ENCODE data around the gene ALDH1A1. TPM values are rescaled to one million over a fixed set of nuclear protein-coding genes. Genes with fewer than 3 reads are reported as not detected.

ALDH1A1 gene
- total and polyA plus RNA-seq, 2 of the 8 experiments (the other 6 are each of a cell fraction or from before 2014, with no cell fraction given): 0.50 to 0.82 TPM

GRCh38 chr9:72984991-72985390 lies 32.1 kb upstream of the ALDH1A1 start:
- H2BK15ac ChIP-seq (ENCODE audit: low read length): no peak overlapping the region
- H3K79me2 ChIP-seq (ENCODE audit: control insufficient read depth in 1 of 2, insufficient read depth in 2 of 2, low read length in 2 of 2): no peaks in the 10 kb centered on the region
- H3K23me2 ChIP-seq (ENCODE audit: low read depth, low read length): no peaks in the 10 kb centered on the region
- no peaks in the 10 kb centered on the region for H3K79me1 ChIP-seq (ENCODE audit: low read depth, low read length)
- H3K18ac ChIP-seq (ENCODE audit: extremely low read depth, low read length): no peak overlapping the region
- no peak overlapping the region for H3K4me3 ChIP-seq (ENCODE audit: extremely low read depth in 1 of 4, insufficient read depth in 2 of 4, low read depth in 3 of 4, low read length in 4 of 4)
- no peak overlapping the region for H4K5ac ChIP-seq (ENCODE audit: insufficient read length, low read depth, low read length)
- no peak overlapping the region for H3K4me2 ChIP-seq (ENCODE audit: insufficient read depth in 1 of 2, low read depth in 2 of 2, low read length in 2 of 2)
- no peak overlapping the region for H3K23ac ChIP-seq (ENCODE audit: insufficient read length)
- no peak overlapping the region for H3K27ac ChIP-seq (ENCODE audit: low read depth, low read length)
- H2BK5ac ChIP-seq (ENCODE audit: low read depth, low read length): no peak overlapping the region
- H3K4ac ChIP-seq (replicated peaks; ENCODE audit: insufficient read length, low read depth, low read length): no peak overlapping the region
- H2AK5ac ChIP-seq (ENCODE audit: low read depth, low read length): no peak overlapping the region
- no peak overlapping the region for H3K9ac ChIP-seq (replicated peaks in 1 of 4; ENCODE audit: extremely low read depth in 1 of 4, low read depth in 3 of 4, low read length in 3 of 4)
- no peak overlapping the region for H4K8ac ChIP-seq (ENCODE audit: extremely low read depth, insufficient read depth, low read length)
- WGBS, 2 experiments (ENCODE audit: extremely low coverage in 1 of 2, insufficient coverage in 1 of 2, insufficient read length in 1 of 2, insufficient replicate concordance in 2 of 2, low coverage in 1 of 2, low lambda C conversion rate in 2 of 2, missing lambda C conversion rate in 1 of 2): 93% methylated on average over 3 of the region's 3 CpGs; no CpG with 5 or more reads in 1 of the 2 experiments
- no peaks in the 10 kb centered on the region for H3K36me3 ChIP-seq (ENCODE audit: control insufficient read depth in 2 of 4, insufficient read depth in 4 of 4, low read length in 3 of 4)
- no peak overlapping the region for H3K56ac ChIP-seq (replicated peaks; ENCODE audit: insufficient read length, low read depth, low read length)
- CTCF ChIA-PET (ENCODE audit: partially characterized antibody): interaction anchor here (1.1 to 1.3 kb wide), 2 partner anchors 123 to 126 kb away, joined by 3 to 4 read pairs; no protein-coding TSS in a partner anchor
- no peak overlapping the region for H2BK12ac ChIP-seq (ENCODE audit: low read depth, low read length)
- no peak overlapping the region for H2BK20ac ChIP-seq (ENCODE audit: low read length)
- no peaks in the 10 kb centered on the region for H3K27me3 ChIP-seq (replicated peaks in 1 of 4; ENCODE audit: control insufficient read depth in 3 of 4, extremely low read depth in 1 of 4, insufficient read depth in 3 of 4, low read length in 3 of 4)
- H4K91ac ChIP-seq (replicated peaks; ENCODE audit: insufficient read length, low read length): no peak overlapping the region
- no peak overlapping the region for H2BK120ac ChIP-seq (replicated peaks; ENCODE audit: low read depth, low read length)
- H3K4me1 ChIP-seq (replicated peaks in 1 of 4; ENCODE audit: control insufficient read depth in 3 of 4, insufficient read depth in 4 of 4, low read length in 3 of 4): no peaks in the 10 kb centered on the region
- no peak for FAIRE-seq
- H4K20me1 ChIP-seq (replicated peaks in 1 of 2; ENCODE audit: control insufficient read depth in 1 of 2, insufficient read depth in 2 of 2, low read length in 2 of 2): no peaks in the 10 kb centered on the region
- no peak overlapping the region for H2AFZ ChIP-seq (ENCODE audit: low read length)
- H3K14ac ChIP-seq (ENCODE audit: insufficient read length): no peak overlapping the region
- DNase-seq (ENCODE audit: low read depth in 1 of 2, low spot score in 2 of 2): no peak
- POLR2A ChIA-PET (ENCODE audit: partially characterized antibody): no interaction called here
- no peaks in the 10 kb centered on the region for H3K9me3 ChIP-seq (ENCODE audit: insufficient read depth in 2 of 2, low read depth in 1 of 2, low read length in 1 of 2)
- TF ChIP-seq CTCF (IDR thresholded peaks at IDR 0.05; ENCODE audit: control extremely low read depth in 1 of 3, insufficient read depth in 1 of 3, low read depth in 1 of 3, low read length in 3 of 3): no peak
- no peak for TF ChIP-seq CHD2 (IDR thresholded peaks at IDR 0.05; ENCODE audit: low read length)
- TF ChIP-seq RXRA (IDR thresholded peaks at IDR 0.05; ENCODE audit: insufficient read depth, low read depth, low read length): no peak
- no peak for TF ChIP-seq SAP30 (IDR thresholded peaks at IDR 0.05; ENCODE audit: insufficient read depth, insufficient replicate concordance, low read length)
- no peak for TF ChIP-seq TBP (IDR thresholded peaks at IDR 0.05; ENCODE audit: low read depth, low read length)
- no peak for TF ChIP-seq GABPA (IDR thresholded peaks at IDR 0.05; ENCODE audit: borderline replicate concordance, insufficient read depth, low read length)
- no peak for TF ChIP-seq POLR2AphosphoS5 (IDR thresholded peaks at IDR 0.05; ENCODE audit: low read depth, low read length)
- no peak for TF ChIP-seq POLR2A (IDR thresholded peaks at IDR 0.05; ENCODE audit: control extremely low read depth in 1 of 2, low read depth in 2 of 2, low read length in 2 of 2)
- TF ChIP-seq ASH2L (IDR thresholded peaks at IDR 0.05; ENCODE audit: low read length): no peak
- no peak for TF ChIP-seq SIRT6 (IDR thresholded peaks at IDR 0.05; ENCODE audit: low read length)
- no peak for TF ChIP-seq POU5F1 (IDR thresholded peaks at IDR 0.05; ENCODE audit: low read depth, low read length)
- no peak for TF ChIP-seq PHF8 (conservative IDR thresholded peaks at IDR 0.05; ENCODE audit: low read depth, low read length)
- no peak for TF ChIP-seq CBX5 (IDR thresholded peaks at IDR 0.05; ENCODE audit: low read depth, low read length)

All from H1 (cell line).